Mesodermal cell (in vitro differentiated cells): ENCODE data around the gene PARS2.

Experiments
- H3K27ac ChIP-seq: 2 replicates; pipeline ENCODE4 v1.7.0; 2013; ENCODE audit warnings: mild to moderate bottlenecking, low read depth, low read length, moderate library complexity; ENCODE audit not compliant: severe bottlenecking
- H3K36me3 ChIP-seq: 2 replicates; pipeline ENCODE4 v1.7.1; 2013; ENCODE audit warnings: mild to moderate bottlenecking, low read length, moderate library complexity; ENCODE audit not compliant: control insufficient read depth, insufficient read depth
- H3K4me1 ChIP-seq: one replicate; pipeline ENCODE4 v1.7.1; 2013; ENCODE audit warnings: mild to moderate bottlenecking, low read length; ENCODE audit not compliant: insufficient read depth, control insufficient read depth, poor library complexity, severe bottlenecking
- H3K4me3 ChIP-seq: 2 replicates; pipeline ENCODE4 v1.7.0; 2013; ENCODE audit warnings: low read length, control low read depth, mild to moderate bottlenecking; ENCODE audit not compliant: insufficient read depth, poor library complexity, severe bottlenecking; ENCODE audit errors: extremely low read depth
- H3K9me3 ChIP-seq: 2 replicates; pipeline ENCODE4 v1.7.1; 2013; ENCODE audit warnings: mild to moderate bottlenecking, low read length, moderate library complexity; ENCODE audit not compliant: control insufficient read depth
- WGBS, 2 experiments: methylation state at CpG; one replicate each; pipeline ENCODE4 v1.1.5; 2013; ENCODE audit warnings: missing lambda C conversion rate in 2 of 2; ENCODE audit not compliant: insufficient coverage in 2 of 2; 5-methylcytosine and 5-hydroxymethylcytosine counted together

Gene PARS2

DNA sequence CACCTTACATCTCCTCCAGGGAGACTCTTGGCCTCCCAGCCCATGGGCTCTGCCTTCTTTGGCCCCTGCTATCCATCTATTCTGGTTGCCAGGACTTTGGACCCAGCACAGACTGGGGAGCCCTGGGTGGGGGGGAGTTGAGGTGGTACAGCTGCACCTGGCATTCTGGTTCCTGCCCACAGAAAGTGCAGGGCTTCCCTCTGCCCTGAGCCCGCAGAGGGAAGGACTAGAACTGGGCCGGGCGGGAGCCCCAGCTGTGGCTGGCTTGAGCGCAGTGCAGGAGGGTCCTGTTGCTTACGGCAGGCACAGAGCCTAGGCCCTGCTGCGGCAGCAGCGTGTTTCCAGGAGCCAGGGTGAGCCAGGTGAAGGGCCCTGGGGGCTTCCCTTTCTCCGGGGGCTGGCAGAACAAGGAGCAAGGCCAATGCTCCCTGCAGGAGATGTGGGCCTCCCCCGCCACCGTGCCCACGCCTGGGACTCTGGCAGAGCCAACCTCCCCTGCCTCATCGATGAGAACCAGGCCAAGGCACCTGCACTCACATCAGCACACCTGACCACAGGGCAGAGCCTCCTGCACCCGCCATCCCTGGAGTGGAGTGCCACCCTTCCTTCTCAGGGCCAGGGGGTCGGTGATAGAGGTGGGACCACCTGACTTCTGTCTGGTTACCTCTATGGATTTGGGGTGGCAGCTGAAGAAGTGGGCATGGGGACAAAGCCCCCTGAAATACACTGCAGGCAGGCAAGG, 16.1 kb downstream of the PARS2 start:
- H3K9me3 ChIP-seq, result no peaks in the 10 kb centered on the region
- H3K4me1 ChIP-seq, result no peaks in the 10 kb centered on the region
- no peak overlapping the region for H3K4me3 ChIP-seq
- peaks cover 6% of the 10 kb centered on the region for H3K36me3 ChIP-seq
- WGBS, 2 experiments, result 88 to 95% methylated on average over 11 to 14 of the region's 14 CpGs
- H3K27ac ChIP-seq, result no peak overlapping the region

DNA sequence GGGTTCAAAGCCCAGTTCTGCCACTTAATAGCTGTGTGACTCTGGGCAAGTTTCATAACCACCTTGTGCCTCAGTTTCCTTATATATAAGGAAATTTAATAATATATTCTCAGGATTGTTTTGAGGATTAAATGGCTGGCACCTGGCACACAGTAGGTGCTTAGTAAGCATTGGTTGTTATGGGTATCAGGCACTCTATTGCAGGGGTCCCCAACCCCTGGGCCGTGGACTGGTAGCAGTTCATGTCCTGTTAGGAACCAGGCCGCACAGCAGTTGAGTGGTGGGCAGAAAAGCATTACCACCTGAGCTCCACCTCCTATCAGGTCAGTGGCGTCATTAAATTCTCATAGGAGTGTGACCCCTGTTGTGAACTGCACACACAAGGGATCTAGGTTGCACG, 18.5 kb downstream of the PARS2 start:
- no peaks in the 10 kb centered on the region for H3K4me1 ChIP-seq
- H3K4me3 ChIP-seq, result no peak overlapping the region
- peaks cover 27% of the 10 kb centered on the region for H3K36me3 ChIP-seq
- 89 to 100% methylated on average over 1 to 4 of the region's 4 CpGs for WGBS, 2 experiments
- H3K9me3 ChIP-seq, result no peaks in the 10 kb centered on the region
- H3K27ac ChIP-seq, result no peak overlapping the region

DNA sequence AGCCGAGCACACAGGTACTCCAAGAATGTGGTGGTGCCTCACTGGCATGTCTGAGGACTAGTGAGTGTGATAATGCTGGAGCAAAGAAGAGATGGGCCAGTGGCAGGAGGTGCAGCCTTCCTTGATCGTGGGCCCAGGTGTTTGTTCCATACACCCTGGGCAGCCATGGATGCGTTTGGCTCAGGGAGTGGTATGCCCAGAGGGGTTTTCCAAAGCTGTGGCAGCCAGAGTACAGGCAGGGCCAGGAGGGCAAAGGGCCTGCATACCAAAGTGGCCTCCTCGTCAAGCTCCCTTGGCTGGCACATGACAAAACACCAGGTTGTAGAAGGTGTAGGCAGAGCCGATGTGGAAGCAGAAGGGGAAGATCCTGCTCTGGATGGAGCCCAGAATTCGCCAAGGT, 19.0 kb downstream of the PARS2 start:
- Histone ChIP-seq H3K4me3 (no peak overlapping the region), H3K9me3 (no peaks in the 10 kb centered on the region), H3K27ac (no peak overlapping the region), H3K4me1 (no peaks in the 10 kb centered on the region), H3K36me3 (peaks cover 32% of the 10 kb centered on the region)
- WGBS, 2 experiments, result 90 to 95% methylated on average over 5 to 6 of the region's 6 CpGs

DNA sequence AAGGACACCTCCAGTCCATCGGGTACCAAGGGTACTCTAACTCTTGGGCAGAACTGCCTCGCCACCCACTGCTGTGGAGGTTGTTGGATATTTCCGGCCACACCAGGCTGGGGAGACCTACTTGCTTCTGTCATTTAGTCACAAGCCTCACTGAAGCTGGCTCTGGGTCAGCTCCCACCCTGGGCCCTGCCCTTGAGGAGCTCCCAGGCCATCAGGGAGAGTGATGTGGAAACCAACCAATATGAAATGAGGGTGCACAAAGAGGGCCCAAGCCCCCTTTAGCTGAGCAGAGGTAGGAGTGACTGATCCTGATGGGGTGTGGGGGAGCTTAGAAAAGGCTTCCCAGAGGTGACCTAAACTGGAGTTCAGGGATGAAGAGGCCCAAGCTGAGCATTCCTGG, 19.6 kb downstream of the PARS2 start:
- Histone ChIP-seq H3K9me3 (no peaks in the 10 kb centered on the region), H3K4me3 (no peak overlapping the region), H3K4me1 (no peaks in the 10 kb centered on the region), H3K36me3 (peaks cover 38% of the 10 kb centered on the region), H3K27ac (no peak overlapping the region)
- WGBS, 2 experiments, result 95 to 98% methylated on average over 3 of the region's 3 CpGs

DNA sequence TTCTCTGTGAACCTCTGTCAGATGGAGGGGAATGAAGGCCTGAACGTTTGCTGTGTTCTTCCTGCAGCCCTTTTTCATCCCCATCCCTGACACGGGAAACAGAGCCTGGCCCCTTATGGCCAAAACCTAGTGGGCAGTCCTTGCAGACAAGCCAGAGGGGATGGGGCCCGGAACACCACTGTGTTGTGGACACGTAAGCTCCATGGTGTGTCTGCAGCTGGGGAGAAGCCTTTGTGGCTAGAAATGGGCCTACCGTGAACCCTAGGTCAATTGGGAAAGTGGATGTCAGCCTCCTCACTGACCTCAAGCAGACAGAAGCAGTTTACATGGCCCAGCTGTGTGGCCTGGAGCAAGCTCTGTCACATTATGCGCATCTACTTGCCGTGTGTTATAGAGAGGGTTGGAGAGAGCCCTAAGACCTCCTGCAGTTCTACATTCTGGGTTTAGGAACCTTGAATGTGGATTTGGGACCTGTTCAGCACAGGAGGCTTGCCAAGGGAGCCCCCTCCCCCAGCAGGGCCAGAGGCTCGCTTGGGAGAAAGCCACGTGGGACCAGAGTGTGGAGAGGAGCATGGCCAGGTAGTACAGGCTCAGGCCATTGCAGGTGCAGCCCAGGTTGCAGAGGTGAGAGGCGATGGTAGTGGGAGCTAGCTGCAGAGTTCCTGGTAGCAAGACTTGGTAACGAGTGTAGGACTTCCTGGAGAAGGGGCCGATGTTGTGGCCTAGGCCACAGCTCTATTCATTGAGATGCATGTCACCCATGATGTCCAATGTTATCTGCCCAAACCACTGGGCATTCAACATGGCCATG, 20.7 kb downstream of the PARS2 start:
- Histone ChIP-seq H3K9me3 (no peaks in the 10 kb centered on the region), H3K36me3 (peaks cover 47% of the 10 kb centered on the region)

DNA sequence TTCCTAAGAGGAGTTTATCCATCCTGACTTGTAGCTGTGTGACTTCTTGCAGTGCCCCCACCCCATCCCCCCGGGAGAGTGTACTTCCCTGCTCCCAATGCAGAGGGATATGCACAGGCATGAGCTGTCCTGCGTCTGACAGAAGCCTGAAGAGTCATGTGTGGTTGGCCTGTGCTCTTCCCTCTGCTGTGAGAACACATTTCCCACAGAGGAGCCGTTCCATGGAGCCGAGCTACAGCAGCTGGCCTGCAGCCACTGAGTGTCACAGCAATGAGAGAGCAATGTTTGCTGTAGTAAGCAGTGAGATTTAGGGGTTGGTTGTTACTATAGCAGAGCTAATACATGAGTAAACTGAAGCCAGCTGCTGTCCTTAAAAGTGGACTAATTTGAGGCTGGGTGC, 22.0 kb downstream of the PARS2 start:
- 94 to 100% methylated on average over 2 to 3 of the region's 4 CpGs for WGBS, 2 experiments
- H3K9me3 ChIP-seq, result no peaks in the 10 kb centered on the region
- no peaks in the 10 kb centered on the region for H3K4me1 ChIP-seq
- H3K4me3 ChIP-seq, result no peak overlapping the region
- peaks cover 56% of the 10 kb centered on the region for H3K36me3 ChIP-seq
- H3K27ac ChIP-seq, result no peak overlapping the region

More for the DNA sequence above, 20.7 kb downstream of the PARS2 start:
- H3K4me3 ChIP-seq, result no peak overlapping the region
- no peaks in the 10 kb centered on the region for H3K4me1 ChIP-seq
- no peak overlapping the region for H3K27ac ChIP-seq
- 88 to 93% methylated on average over 9 of the region's 12 CpGs for WGBS, 2 experiments

DNA sequence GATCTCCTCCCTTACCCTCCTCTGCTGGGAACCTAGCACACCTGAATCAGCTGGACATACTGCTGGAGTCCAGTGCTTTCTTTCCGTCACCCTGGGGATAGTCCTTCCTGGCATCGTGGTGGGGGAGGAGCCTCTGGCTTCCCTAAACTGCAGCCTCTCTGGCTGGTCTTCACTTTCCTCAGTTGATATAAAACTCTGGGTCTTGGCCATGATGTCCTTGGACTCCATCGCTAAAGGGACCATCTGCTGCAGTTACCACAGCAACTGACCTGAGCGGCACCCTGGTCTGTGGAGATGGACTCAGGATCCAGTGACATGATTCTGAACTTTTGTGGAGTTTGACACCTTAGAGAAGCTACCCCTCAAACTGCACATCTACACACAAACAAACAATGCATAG, 22.8 kb downstream of the PARS2 start:
- H3K27ac ChIP-seq, result no peak overlapping the region
- peaks cover 64% of the 10 kb centered on the region for H3K36me3 ChIP-seq
- WGBS, 2 experiments, result 93 to 94% methylated on average over 3 to 4 of the region's 4 CpGs
- no peaks in the 10 kb centered on the region for H3K9me3 ChIP-seq
- H3K4me3 ChIP-seq, result no peak overlapping the region
- no peaks in the 10 kb centered on the region for H3K4me1 ChIP-seq

DNA sequence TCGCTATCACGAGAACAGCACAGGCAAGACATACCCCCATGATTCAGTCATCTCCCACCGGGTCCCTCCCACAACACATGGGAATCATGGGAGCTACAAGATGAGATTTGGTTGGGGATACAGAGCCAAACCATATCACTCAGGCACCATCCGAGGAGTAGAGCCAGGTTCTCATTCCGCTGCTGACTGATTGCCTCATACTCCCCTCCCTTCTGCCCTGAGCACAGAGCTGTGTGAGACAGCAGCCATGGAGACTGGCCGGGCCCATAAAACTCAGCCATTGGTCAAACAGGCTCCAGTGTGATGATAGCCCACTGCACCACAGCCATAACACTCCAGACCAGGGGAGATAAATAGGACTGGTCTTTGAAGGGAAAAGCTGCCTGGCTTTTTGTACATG, 26.1 kb downstream of the PARS2 start:
- 96 to 100% methylated on average over 2 to 4 of the region's 6 CpGs for whole genome bisulfite sequencing, 2 experiments
- Histone ChIP-seq H3K4me1 (no peaks in the 10 kb centered on the region), H3K9me3 (no peaks in the 10 kb centered on the region), H3K27ac (no peak overlapping the region), H3K36me3 (peaks cover 84% of the 10 kb centered on the region), H3K4me3 (no peak overlapping the region)

DNA sequence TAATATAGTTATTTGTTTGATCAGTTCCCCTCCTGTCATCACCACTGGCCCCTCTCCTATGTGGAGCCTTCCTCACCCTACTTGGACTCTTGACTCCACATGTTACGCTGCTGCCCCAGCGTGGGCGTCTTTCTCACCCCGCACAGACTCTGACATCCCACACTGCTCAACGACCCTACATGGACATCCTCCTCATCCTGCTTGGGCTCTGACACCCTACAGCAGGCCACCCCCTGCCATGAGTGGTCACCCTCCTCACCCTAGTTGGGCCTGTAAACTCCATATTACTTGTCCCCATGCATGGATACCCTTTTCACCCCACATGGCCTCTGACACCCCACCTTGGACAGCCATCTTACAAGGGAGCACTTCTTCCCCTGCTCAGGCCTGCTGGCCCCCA, 27.6 kb downstream of the PARS2 start:
- H3K36me3 ChIP-seq, result peaks cover 82% of the 10 kb centered on the region
- no peaks in the 10 kb centered on the region for H3K9me3 ChIP-seq
- H3K4me3 ChIP-seq, result no peak overlapping the region
- H3K27ac ChIP-seq, result no peak overlapping the region
- 93% methylated on average over 5 of the region's 5 CpGs for WGBS, 2 experiments
- H3K4me1 ChIP-seq, result no peaks in the 10 kb centered on the region

DNA sequence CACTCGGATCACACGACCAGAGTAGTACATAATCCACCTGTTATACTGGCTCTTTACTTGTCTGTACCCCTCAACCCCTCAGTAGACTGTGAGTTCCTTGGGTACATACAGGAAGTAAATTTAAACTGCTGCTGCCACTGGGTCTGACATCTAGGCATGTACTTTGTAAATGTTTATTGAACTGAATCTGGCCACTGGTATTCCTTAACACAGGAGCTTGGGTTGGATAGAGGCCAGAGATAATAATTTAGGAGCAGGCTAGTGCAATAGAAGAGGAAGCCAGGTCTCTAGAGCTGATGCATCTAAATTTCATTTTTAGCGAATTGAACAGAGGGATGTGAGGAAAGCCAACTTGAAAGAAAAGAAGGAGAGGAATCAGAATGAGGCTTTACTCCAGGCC, 36.3 kb downstream of the PARS2 start:
- Histone ChIP-seq H3K4me3 (no peak overlapping the region), H3K27ac (no peak overlapping the region), H3K9me3 (peaks cover 10% of the 10 kb centered on the region), H3K4me1 (no peaks in the 10 kb centered on the region), H3K36me3 (peaks cover 91% of the 10 kb centered on the region)
- WGBS, 2 experiments, result 87 to 90% methylated on average over 2 to 3 of the region's 3 CpGs

DNA sequence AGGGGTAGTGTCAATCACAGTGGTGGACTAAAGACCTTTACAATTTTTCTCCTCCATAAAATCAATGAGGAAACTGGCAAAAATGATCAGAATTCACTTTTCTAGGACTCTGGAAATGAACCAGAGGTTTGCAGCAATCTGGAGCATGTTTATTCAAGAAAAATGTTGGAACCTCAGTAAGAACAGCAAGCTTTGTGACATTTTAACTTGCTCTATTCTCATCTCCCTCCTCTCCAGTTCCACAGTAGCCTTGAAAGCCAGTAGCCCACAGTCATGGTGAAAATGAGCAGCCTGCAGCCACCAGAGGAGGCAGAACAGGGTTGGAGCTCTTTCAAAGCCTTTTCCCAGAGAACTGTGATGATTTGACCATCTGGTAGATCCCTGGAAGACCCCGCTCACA, 39.6 kb downstream of the PARS2 start:
- WGBS, 2 experiments, result 89% methylated on average over 1 of the region's 1 CpG; no CpG with 5 or more reads in 1 of the 2 experiments
- no peak overlapping the region for H3K4me3 ChIP-seq
- peaks cover 10% of the 10 kb centered on the region for H3K9me3 ChIP-seq
- no peaks in the 10 kb centered on the region for H3K4me1 ChIP-seq
- H3K27ac ChIP-seq, result no peak overlapping the region
- peaks cover 92% of the 10 kb centered on the region for H3K36me3 ChIP-seq
